Right atrium auricular region (tissue), 2 donors: ENCODE measurements around the gene SLC35F6. TPM values are rescaled to one million over a fixed set of nuclear protein-coding genes. Genes with fewer than 3 reads are reported as not detected.
"Not testable (repeated sequence)": the region's sequence is repeated elsewhere in the genome, so short reads cannot be mapped to it uniquely, and the experiment has no call there.

Source experiments
- DNase-seq: peaks from one replicate; pipeline ENCODE4 v3.0.0-alpha.2; 2019; ENCODE audit warnings: low spot score
- H3K27ac ChIP-seq, 2 donors: fragments of 200-600 bp; sonication (generic); 1 replicate in 1 of 2; 2 replicates in 1 of 2; pipeline ENCODE4 v1.5.1; 2016 to 2019
- H3K27me3 ChIP-seq, 2 donors: fragments of 200-600 bp; sonication (generic); one replicate each; pipeline versions ENCODE4 v1.5.1 to v1.6.0; 2017 to 2019
- H3K36me3 ChIP-seq: fragments of 200-600 bp; sonication (generic); one replicate; pipeline ENCODE4 v1.5.1; 2016
- H3K4me1 ChIP-seq, 2 donors: fragments of 200-600 bp; sonication (generic); one replicate each; pipeline versions ENCODE4 v1.5.1 to v1.6.0; 2017 to 2019
- H3K4me3 ChIP-seq, 2 donors: fragments of 200-600 bp; sonication (generic); 1 replicate in 1 of 2; 2 replicates in 1 of 2; pipeline ENCODE4 v1.5.1; 2017 to 2019; ENCODE audit warnings: mild to moderate bottlenecking in 1 of 2, moderate library complexity in 1 of 2
- H3K9me3 ChIP-seq, 2 donors: fragments of 200-600 bp; sonication (generic); one replicate each; pipeline ENCODE4 v1.5.1; 2019
- CTCF ChIP-seq, 2 donors: fragments of 200-600 bp; sonication (generic); IDR thresholded peaks; one replicate each; pipeline ENCODE4 v1.5.1; 2019; ENCODE audit warnings: antibody characterized with exemption in 2 of 2
- total RNA-seq, 2 donors: library from RNA; depleted of rRNA; stranded (reverse); fragments of >200 nt; gene quantifications; one replicate each; pipeline ENCODE4 v1.1.0, GENCODE V29; 2016

Gene SLC35F6
- total RNA-seq, 2 donors from 2014 or later = 34.2 to 55.7 TPM

GRCh38 chr2:26754972-26755670, 9.0 kb upstream of the SLC35F6 start:
- no peak for TF ChIP-seq CTCF (IDR thresholded peaks at IDR 0.05)

GRCh38 chr2:26756337-26756736, 7.7 kb upstream of the SLC35F6 start:
- Histone ChIP-seq H3K9me3 (no peaks in the 10 kb centered on the region), H3K27ac (no peak overlapping the region), H3K36me3 (no peaks in the 10 kb centered on the region), H3K27me3 (no peaks in the 10 kb centered on the region), H3K4me3 (no peak overlapping the region), H3K4me1 (peaks cover 0 to 15% of the 10 kb centered on the region in 2 donors)
- TF ChIP-seq CTCF (IDR thresholded peaks at IDR 0.05) = no peak
- DNase-seq = no peak

More at GRCh38 chr2:26754972-26755670, 9.0 kb upstream of the SLC35F6 start:
- no peak for DNase-seq
- H3K27ac ChIP-seq = no peak overlapping the region
- H3K9me3 ChIP-seq = no peaks in the 10 kb centered on the region
- peaks cover 0 to 15% of the 10 kb centered on the region in 2 donors for H3K4me1 ChIP-seq
- H3K36me3 ChIP-seq = no peaks in the 10 kb centered on the region
- H3K27me3 ChIP-seq = no peaks in the 10 kb centered on the region
- no peak overlapping the region for H3K4me3 ChIP-seq

DNA sequence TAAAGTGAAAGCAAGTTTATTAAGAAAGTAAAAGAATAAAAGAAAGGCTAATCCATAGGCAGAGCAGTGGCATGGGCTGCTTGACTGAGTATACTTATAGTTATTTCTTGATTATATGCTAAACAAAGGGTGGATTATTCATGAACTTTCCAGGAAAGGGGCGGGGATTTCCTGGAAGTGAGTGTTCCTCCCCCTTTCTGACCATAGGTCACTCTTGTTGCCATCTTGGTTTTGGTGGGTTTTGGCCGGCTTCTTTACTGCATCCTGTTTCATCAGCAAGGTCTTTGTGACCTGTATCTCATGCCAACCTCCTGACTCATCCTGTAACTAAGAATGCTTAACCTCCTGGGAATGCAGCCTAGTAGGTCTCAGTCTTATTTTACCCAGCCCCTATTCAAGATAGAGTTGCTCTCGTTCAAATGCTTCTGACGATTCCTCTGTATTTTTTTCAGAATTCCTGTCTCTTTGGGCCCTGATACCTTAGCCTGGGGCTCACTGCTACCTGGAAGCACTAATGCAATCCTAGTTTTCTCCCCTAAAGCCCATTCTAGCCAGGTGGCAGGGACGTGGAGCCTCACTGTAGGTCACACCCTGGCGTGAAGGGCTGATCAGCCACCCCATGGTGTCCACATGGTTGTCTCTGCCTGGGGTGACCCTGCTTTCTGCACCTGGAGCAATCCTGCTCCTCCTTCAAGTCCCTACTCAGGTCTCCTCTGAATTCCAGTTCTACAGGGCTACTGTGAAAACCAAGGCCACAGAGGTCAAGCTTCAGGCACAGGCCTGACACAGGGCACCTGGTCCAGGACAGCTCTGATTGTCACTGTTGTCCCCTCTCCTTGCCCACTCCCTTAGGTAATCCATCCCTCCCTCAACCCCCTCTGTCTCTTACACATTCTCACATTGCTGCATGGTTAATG, 6.0 kb upstream of the SLC35F6 start:
- Histone ChIP-seq H3K36me3 (no peaks in the 10 kb centered on the region), H3K27ac (peak overlapping the region; percentile 42 to 70), H3K9me3 (no peaks in the 10 kb centered on the region), H3K27me3 (no peaks in the 10 kb centered on the region), H3K4me3 (no peak overlapping the region), H3K4me1 (peaks cover 0 to 16% of the 10 kb centered on the region in 2 donors)
- DNase-seq = peak; percentile 72
- TF ChIP-seq CTCF (IDR thresholded peaks at IDR 0.05) = no peak

GRCh38 chr2:26758790-26759321, 5.2 kb upstream of the SLC35F6 start:
- H3K27ac ChIP-seq = peak overlapping the region; percentile 42 to 70
- no peak for TF ChIP-seq CTCF (IDR thresholded peaks at IDR 0.05)
- no peak for DNase-seq
- peaks cover 0 to 23% of the 10 kb centered on the region in 2 donors for H3K4me1 ChIP-seq
- no peaks in the 10 kb centered on the region for H3K27me3 ChIP-seq
- no peaks in the 10 kb centered on the region for H3K36me3 ChIP-seq
- H3K9me3 ChIP-seq = no peaks in the 10 kb centered on the region
- H3K4me3 ChIP-seq = no peak overlapping the region

DNA sequence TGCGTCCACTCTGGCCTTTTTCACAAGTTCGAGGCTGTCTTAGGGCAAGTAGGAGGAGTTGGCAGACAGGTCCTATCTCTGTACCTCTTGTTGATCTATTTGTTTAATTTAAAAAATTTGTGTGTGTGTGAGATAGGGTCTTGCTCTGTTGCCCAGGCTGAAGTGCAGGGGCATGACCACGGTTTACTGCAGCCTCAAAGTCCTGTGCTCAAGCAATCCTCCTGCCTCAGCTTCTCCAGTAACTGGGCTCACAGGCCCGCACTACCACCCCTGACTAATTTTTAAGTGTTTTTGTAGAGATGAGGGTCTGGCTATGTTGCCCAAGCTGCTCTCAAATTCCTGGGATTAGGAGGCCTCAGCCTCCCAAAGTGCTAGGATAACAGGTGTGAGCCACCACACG, 4.2 kb upstream of the SLC35F6 start:
- peaks cover 0 to 25% of the 10 kb centered on the region in 2 donors for H3K4me1 ChIP-seq
- no peak for DNase-seq
- H3K9me3 ChIP-seq = no peaks in the 10 kb centered on the region
- no peaks in the 10 kb centered on the region for H3K36me3 ChIP-seq
- no peak overlapping the region for H3K27ac ChIP-seq
- H3K27me3 ChIP-seq = no peaks in the 10 kb centered on the region
- no peak overlapping the region for H3K4me3 ChIP-seq
- TF ChIP-seq CTCF (IDR thresholded peaks at IDR 0.05) = no peak

DNA sequence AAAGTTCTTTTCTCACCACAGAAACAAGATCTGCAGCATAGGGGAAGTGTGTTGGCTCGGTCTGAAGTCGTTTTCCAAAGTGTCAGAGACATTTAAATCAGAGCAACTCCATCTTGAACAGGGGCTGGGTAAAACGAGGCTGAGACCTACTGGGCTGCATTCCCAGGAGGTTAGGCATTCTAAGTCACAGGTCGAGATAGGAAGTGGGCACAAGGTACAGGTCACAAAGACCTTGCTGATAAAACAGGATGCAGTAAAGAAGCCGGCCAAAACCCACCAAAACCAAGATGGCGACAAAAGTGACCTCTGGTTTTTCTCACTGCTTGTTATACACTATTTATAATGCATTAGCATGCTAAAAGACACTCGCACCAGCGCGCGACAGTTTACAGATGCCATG, 3.1 kb upstream of the SLC35F6 start:
- H3K4me3 ChIP-seq, H3K27ac ChIP-seq, H3K36me3 ChIP-seq, H3K27me3 ChIP-seq, DNase-seq, H3K9me3 ChIP-seq: not testable (repeated sequence)
- H3K4me1 ChIP-seq = peaks cover 0 to 36% of the 10 kb centered on the region in 2 donors
